Measurements from ENCODE around the gene UFC1.

- no peak for TF ChIP-seq CTCF (IDR thresholded peaks at IDR 0.05)
- TF ChIP-seq POLR2A (IDR thresholded peaks at IDR 0.05): no peak
- no peak for TF ChIP-seq POLR2AphosphoS5 (IDR thresholded peaks at IDR 0.05)
- TF ChIP-seq EP300 (IDR thresholded peaks at IDR 0.05): no peak
Measured at GRCh38 chr1:161171696-161172095, 17.9 kb downstream of the UFC1 start.

All from gastroesophageal sphincter (tissue), 3 donors.